GM12891 (cell line): ENCODE data around the gene LGR6.

Experiments
- PAX5 ChIP-seq: IDR thresholded peaks from 2 replicates; pipeline ENCODE4 v1.6.1; 2011; ENCODE audit warnings: low read length, moderate library complexity, mild to moderate bottlenecking; ENCODE audit not compliant: insufficient read depth, severe bottlenecking
- POLR2A ChIP-seq: IDR thresholded peaks from 2 replicates; pipeline ENCODE4 v1.6.1; 2011; ENCODE audit warnings: low read depth, low read length, control low read depth
- POLR2AphosphoS5 ChIP-seq: IDR thresholded peaks from 2 replicates; pipeline ENCODE4 v1.6.1; 2011; ENCODE audit warnings: low read depth, low read length, control low read depth
- SPI1 ChIP-seq: IDR thresholded peaks from 2 replicates; pipeline ENCODE4 v1.6.1; 2011; ENCODE audit warnings: low read depth, low read length, control low read depth
- TAF1 ChIP-seq: IDR thresholded peaks from 2 replicates; pipeline ENCODE4 v1.6.1; 2011; ENCODE audit warnings: low read depth, low read length, control low read depth

DNA sequence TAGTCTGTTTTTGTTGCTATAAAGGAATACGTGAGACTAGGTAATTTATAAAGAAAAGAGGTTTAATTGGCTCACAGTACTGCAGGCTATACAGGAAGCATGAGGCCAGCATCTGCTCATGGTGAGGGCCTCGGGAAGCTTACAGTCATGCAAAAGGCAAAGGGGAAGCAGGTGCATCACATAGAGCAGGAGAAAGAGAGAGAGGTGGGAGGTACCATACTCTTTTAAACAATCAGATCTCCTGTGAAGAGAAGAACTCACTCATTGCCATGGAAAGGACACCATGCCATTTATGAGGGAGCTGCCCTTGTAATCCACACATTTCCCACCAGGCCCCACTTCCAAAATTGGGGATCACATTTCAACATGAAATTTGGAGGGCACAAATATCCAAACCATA is 167.6 kb downstream of the LGR6 start:
- TF ChIP-seq POLR2A (no peak), TAF1 (no peak), SPI1 (no peak), POLR2AphosphoS5 (no peak), PAX5 (no peak)
